AG04449 (cell line): ENCODE results near the gene JOSD2.

Source experiments
- CTCF ChIA-PET: fragments of 350-600 bp; formaldehyde crosslinking; extraction: SDS; loops from one replicate; lab custom pipeline; 2021; ENCODE audit warnings: antibody characterized with exemption; lab: Yijun Ruan, JAX
- POLR2A ChIA-PET: fragments of 400-600, 350-600 bp; formaldehyde crosslinking; extraction: SDS; loops from one replicate; lab custom pipeline; 2020; ENCODE audit warnings: antibody characterized with exemption, inconsistent platforms; lab: Yijun Ruan, JAX
- DNase-seq: peaks from one replicate; pipeline ENCODE4 v3.0.0-alpha.2; 2010; ENCODE audit warnings: low read depth, low spot score
- H3K4me3 ChIP-seq: 2 replicates; pipeline ENCODE4 v1.5.1; 2011; ENCODE audit warnings: low read depth, mild to moderate bottlenecking, control low read depth, low read length
- TF ChIP-seq, protein P1 (sequence below): IDR thresholded peaks from one replicate; pipeline ENCODE4 v1.5.1; 2011; ENCODE audit warnings: mild to moderate bottlenecking, moderate library complexity, low read length, control low read depth, inconsistent platforms; ENCODE audit not compliant: insufficient read depth; ENCODE audit errors: missing control alignments

JOSD2 gene

DNA sequence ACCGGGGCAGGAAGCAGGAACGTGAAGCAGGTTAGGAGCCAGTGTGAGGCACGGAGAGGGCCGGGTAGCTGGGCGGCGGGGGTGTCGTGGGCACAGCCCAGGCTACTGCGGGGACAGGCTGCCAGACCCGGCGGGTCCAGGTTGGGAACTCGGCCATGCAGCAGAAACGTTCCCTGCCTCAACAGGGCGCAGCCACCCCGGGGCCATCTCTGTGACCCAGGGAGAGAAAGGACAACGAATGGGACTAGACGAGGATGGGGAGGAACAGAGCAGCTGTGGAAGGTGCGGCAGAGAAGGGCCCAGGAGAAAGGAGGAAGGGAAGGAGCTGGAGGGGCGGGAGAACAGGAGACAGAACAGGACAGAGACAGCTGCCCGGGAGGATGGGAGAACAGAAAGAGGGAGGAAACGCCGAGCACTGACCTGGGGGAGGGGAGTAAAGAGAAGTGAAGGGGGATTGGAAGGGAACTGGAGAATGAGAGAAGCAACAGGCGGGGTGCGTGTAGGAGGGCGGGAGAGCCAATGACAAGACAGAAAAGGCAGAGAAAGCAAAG lies 21.5 kb downstream of the JOSD2 start:
- POLR2A ChIA-PET = no interaction called here
- DNase-seq = no peak
- H3K4me3 ChIP-seq = no peak overlapping the region
- CTCF ChIA-PET = no interaction called here
- TF ChIP-seq, protein P1, sequence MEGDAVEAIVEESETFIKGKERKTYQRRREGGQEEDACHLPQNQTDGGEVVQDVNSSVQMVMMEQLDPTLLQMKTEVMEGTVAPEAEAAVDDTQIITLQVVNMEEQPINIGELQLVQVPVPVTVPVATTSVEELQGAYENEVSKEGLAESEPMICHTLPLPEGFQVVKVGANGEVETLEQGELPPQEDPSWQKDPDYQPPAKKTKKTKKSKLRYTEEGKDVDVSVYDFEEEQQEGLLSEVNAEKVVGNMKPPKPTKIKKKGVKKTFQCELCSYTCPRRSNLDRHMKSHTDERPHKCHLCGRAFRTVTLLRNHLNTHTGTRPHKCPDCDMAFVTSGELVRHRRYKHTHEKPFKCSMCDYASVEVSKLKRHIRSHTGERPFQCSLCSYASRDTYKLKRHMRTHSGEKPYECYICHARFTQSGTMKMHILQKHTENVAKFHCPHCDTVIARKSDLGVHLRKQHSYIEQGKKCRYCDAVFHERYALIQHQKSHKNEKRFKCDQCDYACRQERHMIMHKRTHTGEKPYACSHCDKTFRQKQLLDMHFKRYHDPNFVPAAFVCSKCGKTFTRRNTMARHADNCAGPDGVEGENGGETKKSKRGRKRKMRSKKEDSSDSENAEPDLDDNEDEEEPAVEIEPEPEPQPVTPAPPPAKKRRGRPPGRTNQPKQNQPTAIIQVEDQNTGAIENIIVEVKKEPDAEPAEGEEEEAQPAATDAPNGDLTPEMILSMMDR = no peak

DNA sequence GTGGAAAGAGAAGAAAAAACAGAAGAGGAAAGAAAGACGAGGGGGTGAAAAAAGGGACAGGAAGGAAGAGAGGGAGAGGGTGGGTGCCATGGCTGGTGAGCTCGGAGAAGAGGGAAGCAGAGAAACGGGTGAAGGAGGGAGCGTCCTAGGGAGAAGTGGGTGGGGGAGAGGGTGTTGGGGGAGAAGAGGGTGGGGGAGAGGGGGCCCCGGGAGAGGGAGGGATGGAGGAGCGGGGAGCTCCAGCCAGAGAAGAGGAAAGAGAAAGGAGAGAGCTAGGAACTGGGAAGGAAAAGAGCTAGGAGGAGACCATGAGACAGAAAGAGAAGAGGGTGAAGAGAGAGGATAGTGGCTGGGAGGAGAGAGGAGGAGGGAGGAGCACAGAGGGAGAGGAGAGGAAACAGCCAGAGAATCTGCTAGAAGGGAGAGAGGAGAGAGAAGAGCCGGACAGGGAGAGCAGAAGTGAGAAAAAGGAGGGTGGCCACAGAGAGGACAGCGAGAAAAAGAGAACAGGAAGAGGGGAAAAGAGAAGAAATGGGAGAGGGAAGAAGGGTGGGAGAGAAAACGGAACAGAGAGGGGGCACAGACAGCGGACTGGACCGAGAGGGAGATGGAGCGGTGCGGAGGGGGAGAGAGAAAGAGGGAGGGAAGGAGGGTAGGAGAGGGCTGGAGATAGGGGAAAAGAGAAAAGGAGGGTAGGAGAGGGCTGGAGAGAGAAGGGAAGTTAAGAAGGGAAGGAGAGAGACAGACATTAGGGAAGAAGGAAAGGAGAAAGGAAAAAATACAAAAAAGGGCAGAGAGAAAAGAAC lies 22.4 kb downstream of the JOSD2 start:
- POLR2A ChIA-PET = no interaction called here
- TF ChIP-seq, protein P1 = no peak
- no peak for DNase-seq
- CTCF ChIA-PET = no interaction called here
- H3K4me3 ChIP-seq = no peak overlapping the region

DNA sequence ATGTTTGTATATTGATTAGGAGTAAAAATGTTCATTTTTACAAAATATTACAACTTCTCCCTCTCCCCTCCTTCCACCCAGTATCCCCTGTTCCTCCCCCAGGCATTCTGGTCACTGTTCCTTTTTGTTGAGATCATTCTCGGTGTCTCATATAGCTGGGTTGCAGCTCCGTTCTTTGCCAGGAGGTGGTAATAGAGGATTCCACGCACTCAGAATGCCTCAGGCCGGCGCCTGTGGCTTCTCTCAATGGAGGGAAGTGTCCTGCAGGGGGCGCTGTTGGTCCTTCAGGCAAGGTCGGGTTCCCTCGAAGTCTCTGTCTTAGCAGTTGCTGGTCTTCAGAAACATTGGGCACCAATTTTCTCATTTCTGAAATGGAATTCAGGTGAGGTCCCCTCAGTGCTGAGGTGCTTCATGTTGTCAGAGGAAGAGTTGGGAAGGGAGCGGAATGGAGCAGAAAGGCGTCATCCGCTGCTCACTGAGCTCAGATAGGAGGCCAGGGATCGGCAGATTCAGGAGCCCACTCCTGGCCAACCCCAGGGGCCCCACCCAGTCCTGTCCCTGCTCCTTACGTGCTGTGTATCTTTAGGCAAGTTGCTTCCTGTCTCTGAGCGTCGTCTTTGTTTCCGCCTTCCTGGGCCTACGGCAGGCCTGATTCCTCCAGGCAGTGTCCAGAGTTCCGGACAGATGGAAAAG lies 24.0 kb downstream of the JOSD2 start:
- H3K4me3 ChIP-seq = no peak overlapping the region
- TF ChIP-seq, protein P1 = peak; percentile 37
- ChIA-PET CTCF (interaction anchor here (1.3 kb wide), 1 partner anchor 24 kb away, joined by 3 read pairs; the partner anchor contains the start of gene JOSD2), POLR2A (no interaction called here)
- DNase-seq = no peak

DNA sequence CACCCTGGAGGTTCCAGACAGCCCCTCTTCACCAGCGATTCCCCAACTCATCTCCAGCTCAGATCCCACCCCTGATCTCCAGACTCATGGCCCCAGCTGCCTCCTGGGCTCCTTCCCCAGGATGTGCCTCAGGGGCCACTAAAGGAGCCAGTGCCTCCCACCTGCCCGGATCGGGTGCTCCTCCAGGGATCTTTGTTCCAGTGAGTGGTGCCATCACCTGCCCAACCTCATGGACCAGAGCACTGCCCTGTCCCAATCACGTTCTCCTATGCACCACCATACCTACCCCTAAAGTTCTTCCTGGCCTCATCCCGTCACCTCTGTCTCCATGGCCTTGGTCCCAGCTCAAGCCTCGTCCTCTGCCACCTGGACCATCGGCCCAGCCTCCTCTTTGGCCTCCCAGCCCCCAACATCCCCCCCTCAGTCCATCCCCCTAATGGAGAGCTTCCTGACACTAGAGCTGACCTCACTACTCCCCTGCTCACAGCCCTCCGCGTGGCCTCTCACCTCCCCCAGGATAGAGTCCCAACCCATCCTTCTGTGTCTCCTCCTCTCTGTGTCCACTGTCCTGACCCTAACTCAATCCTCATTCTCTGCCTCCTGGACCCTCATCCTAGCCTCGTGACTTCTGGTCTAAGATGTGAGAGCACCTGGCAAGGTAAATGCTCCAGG lies 25.6 kb downstream of the JOSD2 start:
- POLR2A ChIA-PET = no interaction called here
- TF ChIP-seq, protein P1 = no peak
- H3K4me3 ChIP-seq = no peak overlapping the region
- no peak for DNase-seq
- CTCF ChIA-PET = interaction anchor here (1.7 kb wide), 1 partner anchor 117 kb away, joined by 5 read pairs; no protein-coding TSS in a partner anchor

DNA sequence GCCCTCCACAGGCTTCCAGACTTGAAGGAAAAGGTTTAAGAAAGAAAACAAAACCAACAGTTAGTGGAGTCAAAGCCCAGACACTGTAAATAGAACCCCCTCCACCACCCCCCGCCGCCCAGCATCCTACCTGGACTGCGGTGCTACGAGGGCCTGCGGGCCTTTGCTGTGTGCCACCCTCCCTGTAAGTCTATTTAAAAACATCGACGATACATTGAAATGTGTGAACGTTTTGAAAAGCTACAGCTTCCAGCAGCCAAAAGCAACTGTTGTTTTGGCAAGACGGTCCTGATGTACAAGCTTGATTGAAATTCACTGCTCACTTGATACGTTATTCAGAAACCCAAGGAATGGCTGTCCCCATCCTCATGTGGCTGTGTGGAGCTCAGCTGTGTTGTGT lies 28.1 kb downstream of the JOSD2 start:
- TF ChIP-seq, protein P1 = no peak
- DNase-seq = no peak
- H3K4me3 ChIP-seq = no peak overlapping the region
- CTCF ChIA-PET = no interaction called here
- POLR2A ChIA-PET = no interaction called here
